Posterior cingulate gyrus (tissue), 11 donors: Measurements from ENCODE around the gene NCKAP5.

Experiments used
- DNase-seq, 10 donors: peaks; one replicate each; pipeline versions ENCODE4 v3.0.0 to v3.0.0-alpha.2; 2020 to 2021; ENCODE audit warnings: mixed read lengths in 3 of 10
- intact Hi-C: fragments of 100-400 bp; cut with DNase I; formaldehyde crosslinking; loops from one replicate; pipeline ENCODE4 v1.15.1; 2023

The NCKAP5 gene

DNA sequence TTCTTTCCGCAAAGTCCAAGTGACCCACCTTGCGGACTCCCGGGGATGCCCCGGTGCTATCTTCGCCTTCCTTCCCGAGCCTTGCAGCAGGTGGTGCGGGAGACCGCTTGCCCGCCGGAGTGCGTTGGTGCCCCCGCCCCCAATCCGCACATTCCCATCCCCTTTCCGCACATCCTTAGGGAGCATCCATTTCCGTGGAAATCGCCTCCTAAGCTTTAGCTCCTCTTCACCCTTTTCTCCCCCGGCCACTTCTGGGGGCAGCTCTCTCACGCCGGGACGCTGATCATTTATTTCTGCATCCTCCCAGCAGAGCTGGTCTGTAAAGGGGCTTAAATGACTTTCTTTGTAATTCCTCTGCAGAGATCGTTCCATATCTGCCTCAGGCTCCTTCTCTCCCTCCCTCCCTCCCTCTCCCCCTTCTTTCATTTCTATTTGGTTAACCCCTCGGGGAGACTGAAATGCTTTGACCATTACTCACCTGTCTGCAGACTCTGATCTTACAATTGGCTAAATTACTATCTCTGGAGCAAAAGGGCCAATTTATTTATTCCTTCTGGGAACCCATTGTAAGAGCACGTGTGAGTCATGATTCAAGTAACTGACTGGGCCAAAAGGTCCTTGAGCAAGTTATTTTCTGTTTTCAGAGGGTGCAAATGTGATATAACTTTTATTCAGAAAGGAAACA is 897.0 kb downstream of the NCKAP5 start:
- peak in 4 of 10 donors; percentile 14 to 77 (median 26) for DNase-seq
- intact Hi-C loops = loop anchor here (10.0 kb wide), 1 partner anchor 894 kb away; the partner anchor contains the start of gene NCKAP5

DNA sequence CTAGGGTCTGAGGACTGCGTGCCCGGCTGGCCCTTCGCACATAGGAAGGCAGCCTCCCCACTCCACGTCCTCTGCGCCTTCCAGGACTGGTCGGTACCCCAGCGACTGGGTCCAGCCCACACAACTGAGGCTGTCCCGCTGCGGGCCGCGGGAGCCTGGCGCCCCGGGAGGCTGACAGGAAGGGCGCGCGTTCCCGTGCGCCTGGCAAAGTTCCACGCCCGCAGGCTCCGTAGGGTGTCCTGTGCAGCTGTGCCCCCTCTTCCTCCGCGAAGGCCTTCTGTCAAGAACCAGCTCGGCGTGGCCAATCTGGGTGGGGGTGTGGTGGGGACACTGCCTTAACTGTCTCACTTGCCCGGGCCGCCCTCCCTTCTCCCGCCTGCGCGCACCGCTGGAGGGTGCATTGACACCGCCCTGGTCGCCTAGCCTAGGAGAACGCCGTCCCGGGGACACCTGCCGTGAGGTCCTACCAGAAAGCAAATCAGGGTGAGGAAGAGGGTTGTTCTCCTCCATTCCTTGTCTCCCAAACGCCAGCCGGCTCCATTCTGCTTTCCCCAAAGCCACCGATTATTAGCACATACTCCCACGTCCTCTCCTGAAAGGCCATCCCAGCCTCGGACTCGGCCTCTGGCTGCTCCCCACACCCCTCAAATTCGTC is 897.6 kb downstream of the NCKAP5 start:
- DNase-seq = peak in 9 of 10 donors; percentile 18 to 90 (median 45)
- intact Hi-C loops = loop anchor here (10.0 kb wide), 1 partner anchor 894 kb away; the partner anchor contains the start of gene NCKAP5

DNA sequence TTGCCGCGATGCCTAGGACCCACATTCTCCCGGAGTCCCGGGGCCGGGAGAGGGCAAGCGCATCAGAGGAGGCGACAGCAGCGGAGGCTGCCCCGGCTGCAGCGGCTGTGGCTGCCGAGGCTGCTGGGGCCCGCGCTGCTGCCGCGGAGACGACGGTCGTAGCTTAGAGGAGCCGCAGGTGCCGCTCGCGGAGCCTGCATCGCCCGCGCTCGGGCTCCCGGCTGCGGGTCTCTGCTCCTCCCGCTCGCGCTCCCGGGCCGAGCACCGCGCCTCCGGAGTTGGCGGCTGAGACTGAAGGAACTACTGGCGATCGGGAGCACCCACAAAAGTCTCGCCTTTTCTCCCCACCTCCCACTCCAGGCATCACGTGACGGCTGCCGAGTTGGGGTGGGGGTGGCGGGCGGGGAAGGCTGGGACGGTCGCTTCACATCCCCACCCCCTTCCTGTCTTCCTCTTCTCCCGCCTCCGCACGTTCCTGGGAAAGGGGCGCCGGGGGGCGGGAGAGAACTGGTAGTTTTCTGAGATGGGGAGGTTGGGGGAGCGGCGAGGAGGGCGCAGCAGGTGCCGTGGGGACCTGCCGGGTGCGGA is 898.3 kb downstream of the NCKAP5 start, which contains the start of gene LYPD1:
LYPD1 (minus strand) TSS at position 298 of the 588 bp plus-strand sequence; CDS start at position 25, 273 bp downstream.
- peak in 9 of 10 donors; percentile 18 to 86 (median 34) for DNase-seq
- intact Hi-C loops = loop anchor here (10.0 kb wide), 1 partner anchor 895 kb away; the partner anchor contains the start of gene NCKAP5

DNA sequence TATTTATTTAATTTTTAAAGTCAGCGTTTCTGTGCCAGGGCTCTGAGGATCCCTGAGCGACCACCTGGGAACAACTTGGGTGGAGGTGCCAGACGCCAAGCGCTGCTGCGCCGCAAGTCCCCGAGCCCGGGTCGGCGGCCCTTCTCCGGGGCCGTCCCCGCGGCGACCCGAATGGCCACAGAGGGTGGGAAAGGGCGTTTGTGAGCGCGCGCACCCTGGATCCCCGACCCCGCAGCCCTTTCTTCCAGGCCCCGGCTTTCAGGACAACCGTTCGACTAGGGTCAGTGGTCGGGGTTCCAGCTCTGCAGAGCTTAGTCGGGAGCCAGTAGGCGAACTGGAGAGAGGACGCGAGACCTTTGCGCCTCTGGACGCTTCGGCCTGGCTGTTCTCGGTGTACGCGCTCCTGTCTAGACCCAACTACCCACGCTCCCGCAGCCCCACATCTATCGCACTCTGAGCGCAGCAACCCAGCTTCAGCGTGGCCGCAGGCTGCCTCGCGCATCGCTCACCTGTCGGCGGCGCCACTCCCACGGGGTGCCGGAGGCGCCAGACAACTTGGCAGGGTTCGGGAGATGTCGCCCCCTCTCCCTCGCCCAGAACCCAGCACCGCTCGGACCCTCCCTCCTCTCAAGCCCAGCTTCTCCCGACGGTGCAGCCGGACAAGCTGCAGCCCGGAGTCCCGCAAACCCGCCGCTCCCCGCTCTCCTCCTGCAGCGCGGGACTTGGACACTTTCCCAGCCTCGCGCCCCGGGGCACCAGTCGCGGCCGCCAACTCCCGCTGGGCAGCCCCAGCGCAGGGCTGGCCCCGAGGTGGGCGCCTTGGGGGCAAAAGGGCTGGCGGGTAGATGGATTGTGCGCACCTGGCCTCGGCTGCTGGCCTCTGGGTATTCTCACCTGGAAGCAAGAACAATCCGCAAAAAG is 899.0 kb downstream of the NCKAP5 start:
- intact Hi-C loops = no loop called here
- peak in 5 of 10 donors; percentile 9 to 86 (median 23) for DNase-seq

DNA sequence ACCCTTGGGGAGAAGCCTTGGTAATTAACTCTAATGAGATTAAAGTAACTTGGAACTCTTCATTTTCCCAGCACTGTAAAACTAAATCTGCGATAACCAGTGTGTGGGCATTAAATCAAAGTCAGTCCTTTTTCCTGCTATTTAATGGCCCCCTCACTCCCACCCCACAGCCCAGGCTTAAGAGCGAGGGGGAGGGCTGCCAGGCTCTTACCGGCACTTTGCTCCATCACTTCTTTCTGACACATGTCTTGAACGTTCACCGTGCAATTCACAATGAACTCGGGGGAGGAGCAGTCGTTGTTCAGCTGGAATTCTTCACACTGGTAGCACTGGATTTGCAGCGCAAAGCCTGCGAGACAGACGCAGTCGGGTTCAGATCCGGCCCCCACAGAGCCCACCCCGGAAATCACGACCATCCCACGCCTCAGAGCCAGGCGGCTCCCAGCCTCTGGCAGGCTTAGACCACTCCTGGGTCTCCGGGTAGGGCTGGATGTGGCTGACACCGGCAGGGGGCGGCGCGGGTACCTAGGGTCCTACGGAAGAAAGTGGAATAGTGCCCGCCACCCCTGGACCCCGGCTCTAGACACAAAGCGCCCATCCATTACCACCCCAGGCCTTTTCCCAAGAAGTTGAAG is 900.0 kb downstream of the NCKAP5 start:
- peak in 5 of 10 donors; percentile 13 to 86 (median 77) for DNase-seq
- intact Hi-C loops = no loop called here

DNA sequence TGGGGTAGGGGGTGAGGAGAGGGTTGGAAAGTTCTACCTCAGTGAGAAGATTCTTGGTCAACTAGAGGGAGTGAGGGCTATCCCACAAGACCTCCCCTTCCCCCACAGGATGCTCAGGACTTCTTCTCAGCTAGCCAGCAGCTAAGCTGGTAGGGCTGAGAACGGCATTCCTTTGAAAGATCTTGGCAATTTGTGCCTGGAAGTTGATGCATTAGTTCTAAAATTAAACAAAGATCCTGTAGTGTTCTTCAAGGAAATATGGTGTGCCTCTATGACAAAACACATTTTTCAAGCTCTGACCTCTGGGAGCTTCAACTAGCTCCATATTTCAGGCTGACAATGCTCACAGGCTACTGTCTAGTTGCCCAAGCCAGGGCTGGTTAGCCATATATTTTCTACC is 900.6 kb downstream of the NCKAP5 start:
- intact Hi-C loops = no loop called here

DNA sequence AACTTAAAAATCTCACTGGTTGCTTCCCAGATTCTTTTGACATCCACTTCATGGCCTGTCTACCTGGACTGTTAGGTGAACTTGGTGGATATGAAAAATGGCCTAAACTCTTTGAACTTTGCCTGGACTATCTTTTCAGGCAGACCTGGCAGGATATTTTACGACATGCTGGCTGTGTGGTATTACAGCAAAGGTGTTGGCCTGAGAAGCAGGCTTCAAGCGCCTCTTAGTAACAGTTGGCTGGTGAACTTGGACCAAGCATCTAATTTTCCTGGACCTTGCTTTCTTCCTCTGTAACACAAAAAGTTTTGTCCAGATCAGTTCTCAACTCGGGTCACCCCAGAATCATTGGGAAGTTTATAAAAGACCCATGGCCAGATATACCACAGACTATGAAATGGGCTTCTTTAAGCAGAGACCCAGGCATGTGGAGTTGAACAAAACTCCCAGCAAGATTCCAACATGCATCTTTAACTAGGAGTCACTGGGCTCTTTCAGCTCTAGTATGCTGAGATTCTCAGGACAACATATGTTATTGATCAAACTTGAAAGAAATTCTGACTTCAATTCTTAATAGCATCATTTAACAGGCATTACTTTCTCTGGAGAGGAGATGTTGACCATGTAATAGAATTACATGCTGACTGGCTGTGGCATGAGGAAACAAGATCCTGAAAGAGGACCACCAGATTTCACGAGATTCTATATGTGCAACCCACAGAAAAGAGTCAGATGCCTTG is 902.7 kb downstream of the NCKAP5 start:
- intact Hi-C loops = no loop called here
- DNase-seq = no peak

More for the DNA sequence above, 900.6 kb downstream of the NCKAP5 start:
- no peak for DNase-seq

DNA sequence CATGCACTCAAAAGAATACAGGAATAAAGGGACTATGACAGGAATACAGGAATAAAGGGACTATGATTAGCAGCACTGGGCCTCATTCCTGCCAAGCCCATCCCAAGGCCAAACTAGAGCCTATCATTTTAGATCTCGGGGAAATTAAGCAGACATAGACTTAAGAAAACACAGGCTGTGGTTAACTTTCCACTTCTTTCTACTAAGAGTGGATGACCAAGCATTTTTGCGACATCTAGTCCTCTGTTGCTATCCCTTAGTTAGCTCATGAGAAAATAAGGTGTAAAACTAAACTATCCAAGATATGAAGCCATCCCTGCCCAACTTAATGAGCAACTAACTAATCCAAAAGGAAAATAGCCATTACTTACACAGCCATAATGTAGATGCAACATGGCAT is 904.2 kb downstream of the NCKAP5 start:
- intact Hi-C loops = no loop called here

DNA sequence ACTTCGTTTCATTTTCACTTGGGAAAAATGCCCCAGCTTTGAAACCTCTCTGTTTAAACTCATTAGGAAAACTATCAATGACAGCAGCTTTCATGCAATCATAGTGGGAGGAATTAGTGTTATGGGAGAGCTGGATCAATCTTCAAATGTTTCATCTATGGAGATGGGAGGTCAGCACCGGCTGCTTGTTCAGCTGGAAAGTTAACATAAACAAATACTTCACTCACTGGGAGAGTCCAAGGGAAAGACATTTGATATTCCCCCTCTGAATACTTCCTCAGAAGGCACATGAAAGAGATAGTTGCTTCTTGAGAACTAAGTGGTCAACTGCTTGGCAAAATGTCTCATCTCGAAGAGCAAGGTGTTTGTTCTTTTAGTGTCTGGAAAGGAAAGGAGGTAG is 905.5 kb downstream of the NCKAP5 start:
- DNase-seq = no peak
- intact Hi-C loops = no loop called here

More for the DNA sequence above, 904.2 kb downstream of the NCKAP5 start:
- no peak for DNase-seq

DNA sequence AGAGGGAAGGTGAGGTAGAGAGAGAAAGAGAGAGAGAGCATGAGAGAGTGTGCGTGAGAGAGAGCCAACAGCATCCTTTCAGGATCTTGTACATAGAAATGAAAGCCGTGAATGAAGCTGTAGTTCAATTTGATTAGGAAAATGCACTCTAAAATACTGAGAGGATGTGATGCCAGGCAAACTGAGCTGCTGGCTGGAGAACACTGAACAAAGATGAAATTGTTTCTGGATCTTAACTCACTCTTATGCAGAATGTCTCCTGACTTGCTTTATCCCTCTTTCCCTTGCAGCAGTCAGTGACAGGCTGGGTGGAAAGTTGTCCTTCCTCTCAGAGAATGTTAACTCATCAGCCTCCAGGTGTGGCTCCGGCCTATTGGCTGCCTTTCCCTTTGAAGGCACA is 908.9 kb downstream of the NCKAP5 start:
- no peak for DNase-seq
- intact Hi-C loops = no loop called here

DNA sequence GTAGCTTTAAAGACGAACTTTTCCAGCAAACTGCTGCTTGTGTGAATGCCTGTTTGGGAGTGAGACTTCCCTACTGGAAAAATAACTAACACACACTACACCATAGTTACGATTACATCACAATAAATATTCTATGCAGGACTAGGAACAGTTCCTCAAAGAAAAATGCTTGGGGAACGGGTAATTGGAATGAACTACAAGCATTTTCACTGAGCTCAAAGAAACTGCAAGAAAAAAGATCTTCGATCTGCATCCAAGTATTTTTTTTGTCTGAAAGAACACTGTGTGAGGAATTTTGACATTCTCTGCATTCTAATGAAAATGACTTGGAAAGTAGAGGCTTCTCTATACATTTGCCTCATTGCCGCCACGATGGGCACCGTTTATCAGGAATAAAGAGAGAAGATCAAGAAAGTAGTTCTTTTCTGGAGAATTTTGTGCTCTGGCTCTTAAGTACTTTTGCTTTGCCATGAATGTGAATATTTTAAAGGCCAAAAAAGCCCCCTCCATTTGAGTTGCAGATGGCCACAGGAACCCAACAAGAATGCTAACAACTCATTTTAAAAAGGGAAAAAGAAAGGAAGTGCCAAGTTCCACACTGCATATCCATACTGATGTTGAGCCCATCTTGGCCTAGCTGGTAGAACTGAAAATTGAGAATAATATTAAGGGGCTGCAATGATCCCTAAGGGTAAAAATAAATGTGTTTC is 911.8 kb downstream of the NCKAP5 start:
- intact Hi-C loops = no loop called here
- no peak for DNase-seq

DNA sequence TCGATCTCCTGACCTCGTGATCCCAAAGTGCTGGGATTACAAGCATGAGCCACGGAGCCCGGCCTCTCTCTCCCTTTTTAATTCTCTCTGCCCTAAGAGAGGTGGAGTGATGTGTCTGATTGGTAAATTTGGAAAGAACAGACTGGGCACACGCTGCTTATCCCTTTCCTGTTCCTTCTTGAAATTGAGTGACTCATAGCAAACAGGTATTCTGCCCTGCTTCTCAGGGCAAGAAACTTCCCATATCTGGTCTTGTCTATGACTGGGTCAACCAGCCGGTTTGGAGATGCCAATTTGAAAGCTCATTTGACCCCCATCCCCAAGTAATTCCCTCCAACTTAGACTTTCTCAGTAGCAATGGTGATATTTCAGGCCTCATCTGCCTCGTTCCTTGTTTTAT is 913.3 kb downstream of the NCKAP5 start:
- intact Hi-C loops = no loop called here
- no peak for DNase-seq

DNA sequence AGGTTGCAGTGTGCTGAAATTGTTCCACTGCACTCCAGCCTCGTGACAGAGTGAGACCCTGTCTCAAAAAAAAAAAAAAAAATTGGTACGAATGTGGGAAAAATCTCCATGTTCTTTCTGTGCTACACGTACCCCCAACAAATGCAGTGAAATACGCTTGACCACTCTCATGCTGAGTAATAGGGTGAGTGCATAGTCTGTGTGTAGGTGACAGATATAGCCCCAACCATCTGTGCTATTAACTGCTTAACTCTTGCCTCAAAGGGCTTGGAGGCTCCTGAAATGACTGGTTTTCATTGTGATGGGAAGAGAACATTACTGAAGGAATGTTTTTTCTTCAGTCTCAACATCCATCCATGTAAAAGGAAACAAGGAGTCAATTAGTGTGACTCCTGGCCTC is 913.9 kb downstream of the NCKAP5 start:
- no peak for DNase-seq
- intact Hi-C loops = no loop called here

DNA sequence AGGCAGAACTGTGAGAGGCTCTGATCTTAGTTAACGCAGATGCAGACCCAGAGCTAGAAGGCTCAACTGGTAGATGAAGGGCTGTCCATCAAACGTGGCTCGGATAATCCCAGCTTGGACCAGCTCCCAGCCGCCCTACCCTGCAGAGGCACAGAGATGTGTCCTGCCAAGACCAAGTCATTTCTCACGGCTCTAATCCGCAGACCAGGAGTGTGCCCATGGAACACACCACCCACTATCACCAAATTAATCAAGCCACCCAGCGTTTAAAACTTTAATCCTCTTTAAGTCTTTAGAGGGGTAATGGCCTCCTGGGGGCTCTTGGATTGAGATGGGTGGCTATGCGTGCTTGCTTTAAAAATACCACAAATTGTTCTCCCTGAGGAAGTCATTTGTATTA is 915.8 kb downstream of the NCKAP5 start:
- DNase-seq = no peak
- intact Hi-C loops = no loop called here

DNA sequence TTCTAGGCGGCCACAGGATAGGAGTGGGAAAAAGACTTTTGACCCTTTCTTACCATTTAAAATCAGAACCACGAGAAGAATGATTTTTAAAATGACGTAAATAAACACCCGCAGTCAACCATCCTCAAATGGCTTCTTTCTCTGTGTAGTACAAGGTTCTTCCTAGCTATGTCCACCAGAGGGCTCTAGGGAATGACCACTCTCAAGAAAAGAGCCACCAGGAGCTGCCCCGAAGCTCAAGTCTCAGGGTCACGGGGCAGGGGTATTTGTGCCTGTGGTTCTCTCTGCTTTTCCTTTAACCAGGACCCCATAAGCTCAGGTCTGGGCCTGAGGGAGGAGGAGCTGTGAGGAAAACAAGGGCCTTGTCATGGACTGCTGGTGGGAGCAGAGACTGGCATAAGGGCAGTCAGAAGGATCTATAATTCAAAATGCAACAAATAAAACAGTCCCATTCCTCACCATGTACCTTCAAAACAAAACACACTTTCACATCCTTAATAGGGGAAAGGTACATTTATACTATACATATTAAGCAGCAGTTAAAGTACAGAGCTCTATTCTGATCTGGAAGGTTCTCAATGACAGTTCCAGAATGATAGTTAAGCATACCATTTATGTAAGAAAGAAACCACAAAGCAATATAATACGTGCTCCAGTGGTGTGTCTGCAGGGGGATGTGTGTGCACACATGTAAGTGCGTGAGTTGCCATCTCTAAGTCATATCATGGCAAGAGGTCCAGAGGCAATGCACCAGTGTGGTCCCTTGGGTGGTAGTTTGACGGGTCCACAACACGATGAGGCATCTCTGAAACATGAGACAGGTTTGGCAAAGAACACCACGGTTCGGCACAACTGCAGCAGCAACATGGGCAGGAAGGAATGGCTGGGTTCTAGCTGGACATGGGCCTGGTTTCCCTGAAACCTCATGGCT is 916.9 kb downstream of the NCKAP5 start:
- peak in 1 of 10 donors; percentile 32 for DNase-seq
- intact Hi-C loops = no loop called here

DNA sequence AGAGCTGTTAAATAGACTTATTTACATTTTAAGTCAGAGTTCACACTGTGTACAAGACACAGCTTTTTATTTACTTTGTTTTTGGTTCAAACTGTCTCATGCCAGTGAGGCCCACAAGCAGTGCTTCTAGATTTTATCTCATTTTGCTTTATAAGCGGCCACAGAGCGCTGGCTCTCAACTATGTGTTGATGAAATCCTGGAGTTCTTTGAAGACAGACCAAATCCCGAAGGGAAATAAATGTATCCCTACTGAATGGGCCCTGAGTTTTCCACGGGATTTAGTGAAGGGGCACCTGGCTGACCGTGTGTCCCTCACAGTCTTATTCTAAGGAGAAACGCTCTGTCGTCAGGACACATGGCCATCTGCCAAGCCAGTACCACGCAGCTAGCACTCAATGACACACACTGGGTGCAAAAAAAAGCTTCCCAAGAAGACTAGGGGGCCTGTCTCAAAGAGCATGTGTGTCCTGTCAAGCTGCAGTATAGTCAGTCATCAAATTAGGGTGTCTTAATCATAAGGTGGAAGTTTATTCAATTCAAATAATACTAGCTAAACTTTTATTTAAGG is 921.6 kb downstream of the NCKAP5 start:
- DNase-seq = no peak
- intact Hi-C loops = no loop called here
